Transverse colon (tissue), 4 donors: ENCODE measurements around the gene C2orf42.
"Not testable (repeated sequence)": the region's sequence is repeated elsewhere in the genome, so short reads cannot be mapped to it uniquely, and the experiment has no call there.

Experiments
- EP300 ChIP-seq: sonication (generic); formaldehyde crosslinking; IDR thresholded peaks from one replicate; pipeline ENCODE4 v1.6.1; 2017; ENCODE audit warnings: antibody characterized with exemption, low read depth
- POLR2A ChIP-seq: fragments of 450-650 bp; IDR thresholded peaks from one replicate; pipeline ENCODE4 v1.6.1; 2016; ENCODE audit warnings: antibody characterized with exemption, mild to moderate bottlenecking, moderate library complexity
- POLR2AphosphoS5 ChIP-seq, 3 donors: sonication (generic); formaldehyde crosslinking; IDR thresholded peaks; one replicate each; pipeline ENCODE4 v1.6.1; 2016; ENCODE audit warnings: antibody characterized with exemption in 3 of 3
- TF ChIP-seq, protein P1 (sequence below), 5 experiments: fragments of 200-600 bp in 3 of 5; fragments of 450-650 bp in 2 of 5; sonication (generic) in 3 of 5; IDR thresholded peaks; 1 replicate in 2 of 5; 2 replicates in 3 of 5; pipeline ENCODE4 v1.5.1; 2016 to 2017; ENCODE audit warnings: antibody characterized with exemption in 5 of 5, inconsistent platforms in 3 of 5, mild to moderate bottlenecking in 2 of 5, moderate library complexity in 1 of 5

DNA sequence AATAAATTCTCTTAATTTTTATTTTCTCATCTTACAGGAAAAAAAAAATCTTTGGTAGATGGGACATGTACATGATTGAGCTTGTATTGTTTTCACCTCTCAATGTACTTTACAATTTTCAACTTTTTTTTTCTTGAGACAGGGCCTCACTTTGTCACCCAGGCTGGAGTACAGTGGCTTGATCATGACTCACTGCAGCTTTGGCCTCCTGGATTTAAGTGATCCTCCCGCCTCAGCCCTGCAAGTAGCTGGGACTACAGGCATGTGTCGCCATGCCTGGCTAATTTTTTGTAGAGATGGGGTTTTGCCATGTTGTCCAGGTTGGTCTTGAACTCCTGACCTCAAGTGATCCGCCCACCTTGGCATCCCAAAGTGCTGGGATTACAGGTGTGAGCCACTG, 32.5 kb upstream of the C2orf42 start:
- TF ChIP-seq, protein P1, sequence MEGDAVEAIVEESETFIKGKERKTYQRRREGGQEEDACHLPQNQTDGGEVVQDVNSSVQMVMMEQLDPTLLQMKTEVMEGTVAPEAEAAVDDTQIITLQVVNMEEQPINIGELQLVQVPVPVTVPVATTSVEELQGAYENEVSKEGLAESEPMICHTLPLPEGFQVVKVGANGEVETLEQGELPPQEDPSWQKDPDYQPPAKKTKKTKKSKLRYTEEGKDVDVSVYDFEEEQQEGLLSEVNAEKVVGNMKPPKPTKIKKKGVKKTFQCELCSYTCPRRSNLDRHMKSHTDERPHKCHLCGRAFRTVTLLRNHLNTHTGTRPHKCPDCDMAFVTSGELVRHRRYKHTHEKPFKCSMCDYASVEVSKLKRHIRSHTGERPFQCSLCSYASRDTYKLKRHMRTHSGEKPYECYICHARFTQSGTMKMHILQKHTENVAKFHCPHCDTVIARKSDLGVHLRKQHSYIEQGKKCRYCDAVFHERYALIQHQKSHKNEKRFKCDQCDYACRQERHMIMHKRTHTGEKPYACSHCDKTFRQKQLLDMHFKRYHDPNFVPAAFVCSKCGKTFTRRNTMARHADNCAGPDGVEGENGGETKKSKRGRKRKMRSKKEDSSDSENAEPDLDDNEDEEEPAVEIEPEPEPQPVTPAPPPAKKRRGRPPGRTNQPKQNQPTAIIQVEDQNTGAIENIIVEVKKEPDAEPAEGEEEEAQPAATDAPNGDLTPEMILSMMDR (IDR thresholded peaks at IDR 0.05), result not testable (repeated sequence)
- TF ChIP-seq POLR2A; POLR2AphosphoS5 (IDR thresholded peaks at IDR 0.05); EP300: not testable (repeated sequence)
